Smooth muscle cell of the umbilical artery (primary cell): ENCODE measurements around the gene OR8H2. TPM values are rescaled to one million over a fixed set of nuclear protein-coding genes. Genes with fewer than 3 reads are reported as not detected.

ENCODE experiments used
- total RNA-seq: library from RNA; depleted of rRNA; stranded (reverse); fragments of >200 nt; gene quantifications from 2 replicates; pipeline ENCODE4 v1.2.3, GENCODE V29; 2014

Gene OR8H2
- not detected in 2 replicates for total RNA-seq

DNA sequence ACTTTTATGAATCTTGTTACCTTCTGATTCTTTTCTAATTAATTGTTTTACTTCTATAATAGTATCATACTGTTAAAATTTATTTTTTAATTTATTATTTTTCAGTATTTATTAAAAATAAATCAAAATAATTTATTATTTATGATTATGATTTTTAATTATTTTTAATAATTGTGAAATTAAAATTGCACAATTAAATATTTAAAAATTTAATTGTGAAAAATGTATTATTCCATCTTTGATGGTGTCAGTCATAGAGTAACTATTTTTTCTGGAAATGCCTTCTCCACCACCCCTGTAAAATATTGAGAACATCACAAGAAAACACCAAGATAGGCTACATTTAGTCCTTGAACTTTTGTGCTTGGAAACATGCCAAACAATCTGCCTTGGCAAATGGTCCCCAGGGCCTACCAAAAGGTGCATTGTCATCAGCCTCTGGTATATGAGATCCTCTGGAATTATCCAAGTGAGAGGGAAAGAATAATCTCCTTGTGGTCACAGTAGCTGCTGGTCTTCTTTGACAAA is at the start of gene OR8H2:
TSS of gene OR8H2 (plus strand) at position 478 of the 528 bp plus-strand sequence. CDS start 1,356 bp downstream, outside the sequence.

GRCh38 chr11:56093008-56093407 is 10.5 kb upstream of the OR8H2 start, which contains the start of gene OR8I2:
OR8I2 (plus strand) TSS chr11:56093308; CDS start chr11:56093308, 0 bp downstream.

DNA sequence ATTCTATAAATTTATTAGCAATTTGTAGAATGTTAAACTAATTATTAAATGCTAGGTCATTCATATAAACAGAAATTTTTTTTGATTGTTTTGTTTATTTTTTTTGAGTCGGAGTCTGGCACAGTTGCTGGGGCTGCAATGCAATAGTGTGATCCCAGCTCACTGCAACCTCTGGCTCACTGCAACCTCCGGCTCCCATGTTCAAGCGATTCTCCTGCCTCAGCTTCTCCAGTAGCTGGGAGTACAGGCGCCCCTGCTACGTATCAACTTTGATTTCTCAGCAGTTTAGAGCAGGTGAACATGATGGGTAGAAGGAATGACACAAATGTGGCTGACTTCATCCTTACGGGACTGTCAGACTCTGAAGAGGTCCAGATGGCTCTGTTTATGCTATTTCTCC is 18.6 kb downstream of the OR8H2 start, which contains the start of gene OR8H3:
TSS of gene OR8H3 (plus strand) at position 301 of the 400 bp plus-strand sequence. CDS start at position 301, 0 bp downstream.

GRCh38 chr11:56140151-56140661 is 36.7 kb downstream of the OR8H2 start, which contains the start of gene OR8J3:
OR8J3 (minus strand) TSS chr11:56140201; CDS start chr11:56137718, 2,483 bp downstream.

Other genes with a start within 250 kb of the OR8H2 start
- not detected in 2 replicates for gene TRIM51, start 220.4 kb upstream of the OR8H2 start, total RNA-seq
- not detected in 2 replicates for gene OR5W2, start 189.1 kb upstream of the OR8H2 start, total RNA-seq
- not detected in 2 replicates for gene OR5I1, start 167.3 kb upstream of the OR8H2 start, total RNA-seq
- not detected in 2 replicates for gene OR10AG1, start 133.7 kb upstream of the OR8H2 start, total RNA-seq
- gene OR5F1, start 109.1 kb upstream of the OR8H2 start, total RNA-seq: not detected in 2 replicates
- gene OR5AS1, start 76.0 kb upstream of the OR8H2 start, total RNA-seq: not detected in 2 replicates
- gene OR8I2, start 10.4 kb upstream of the OR8H2 start, total RNA-seq: not detected in 2 replicates
- gene OR8H3, start 18.7 kb downstream of the OR8H2 start, total RNA-seq: not detected in 2 replicates
- gene OR8J3, start 36.5 kb downstream of the OR8H2 start, total RNA-seq: not detected in 2 replicates
- not detected in 2 replicates for gene OR8K5, start 56.6 kb downstream of the OR8H2 start, total RNA-seq
- not detected in 2 replicates for gene OR5J2, start 72.9 kb downstream of the OR8H2 start, total RNA-seq
- not detected in 2 replicates for gene OR5T2, start 130.6 kb downstream of the OR8H2 start, total RNA-seq
- not detected in 2 replicates for gene OR5T3, start 148.6 kb downstream of the OR8H2 start, total RNA-seq
- not detected in 2 replicates for gene OR5T1, start 170.5 kb downstream of the OR8H2 start, total RNA-seq
- not detected in 2 replicates for gene OR8H1, start 188.6 kb downstream of the OR8H2 start, total RNA-seq
- gene OR8K3, start 211.5 kb downstream of the OR8H2 start, total RNA-seq: not detected in 2 replicates
- not detected in 2 replicates for gene OR8K1, start 242.4 kb downstream of the OR8H2 start, total RNA-seq